ENCODE results near the gene LAPTM5.

DNA sequence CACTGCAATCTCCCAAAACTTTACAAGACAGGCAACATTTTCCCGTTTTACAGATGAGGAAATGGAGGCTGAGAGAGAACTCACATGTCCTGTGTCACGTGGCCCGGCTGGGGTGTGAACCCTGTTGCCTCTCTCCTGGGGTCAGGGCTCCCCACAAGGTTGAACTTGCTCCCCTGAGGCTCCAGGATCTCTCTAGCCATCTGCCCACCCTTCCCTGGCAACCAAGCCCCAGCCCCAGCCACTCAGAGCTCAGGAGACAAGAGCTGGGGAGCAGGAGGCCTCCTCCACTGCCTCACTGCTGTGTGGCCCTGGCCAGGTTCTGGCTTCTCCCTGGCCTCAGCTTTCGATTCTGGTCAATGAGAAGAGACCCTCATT lies 11.8 kb downstream of the LAPTM5 start:
- TF ChIP-seq, protein P1, sequence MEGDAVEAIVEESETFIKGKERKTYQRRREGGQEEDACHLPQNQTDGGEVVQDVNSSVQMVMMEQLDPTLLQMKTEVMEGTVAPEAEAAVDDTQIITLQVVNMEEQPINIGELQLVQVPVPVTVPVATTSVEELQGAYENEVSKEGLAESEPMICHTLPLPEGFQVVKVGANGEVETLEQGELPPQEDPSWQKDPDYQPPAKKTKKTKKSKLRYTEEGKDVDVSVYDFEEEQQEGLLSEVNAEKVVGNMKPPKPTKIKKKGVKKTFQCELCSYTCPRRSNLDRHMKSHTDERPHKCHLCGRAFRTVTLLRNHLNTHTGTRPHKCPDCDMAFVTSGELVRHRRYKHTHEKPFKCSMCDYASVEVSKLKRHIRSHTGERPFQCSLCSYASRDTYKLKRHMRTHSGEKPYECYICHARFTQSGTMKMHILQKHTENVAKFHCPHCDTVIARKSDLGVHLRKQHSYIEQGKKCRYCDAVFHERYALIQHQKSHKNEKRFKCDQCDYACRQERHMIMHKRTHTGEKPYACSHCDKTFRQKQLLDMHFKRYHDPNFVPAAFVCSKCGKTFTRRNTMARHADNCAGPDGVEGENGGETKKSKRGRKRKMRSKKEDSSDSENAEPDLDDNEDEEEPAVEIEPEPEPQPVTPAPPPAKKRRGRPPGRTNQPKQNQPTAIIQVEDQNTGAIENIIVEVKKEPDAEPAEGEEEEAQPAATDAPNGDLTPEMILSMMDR (IDR thresholded peaks at IDR 0.05): no peak
- TF ChIP-seq POLR2AphosphoS5 (IDR thresholded peaks at IDR 0.05; ENCODE audit: insufficient read depth in 1 of 2, low read depth in 1 of 2) (no peak), POLR2A (IDR thresholded peaks at IDR 0.05) (no peak)

All from vagina (tissue), 2 donors.